ENCODE data around the gene MAPK4. TPM values are rescaled to one million over a fixed set of nuclear protein-coding genes. Genes with fewer than 3 reads are reported as not detected.

Gene MAPK4
- total RNA-seq, 2 donors from 2014 or later: 2.0 to 3.8 TPM

Other genes starting within 250 kb of the MAPK4 start
- gene SKA1, start 185.0 kb upstream of the MAPK4 start, total RNA-seq: 10 to 100 TPM; 26.4 to 70.0 TPM

All from endodermal cell (in vitro differentiated cells).